GM21737 (cell line): Measurements from ENCODE around the gene PIGK.

Experiments
- ATAC-seq: cut with Tn5 transposase; IDR thresholded peaks from one replicate; pipeline ENCODE4 v1.9.1; 2021; ENCODE audit warnings: mild to moderate bottlenecking, moderate library complexity; ENCODE audit not compliant: unreplicated experiment

Gene PIGK

DNA sequence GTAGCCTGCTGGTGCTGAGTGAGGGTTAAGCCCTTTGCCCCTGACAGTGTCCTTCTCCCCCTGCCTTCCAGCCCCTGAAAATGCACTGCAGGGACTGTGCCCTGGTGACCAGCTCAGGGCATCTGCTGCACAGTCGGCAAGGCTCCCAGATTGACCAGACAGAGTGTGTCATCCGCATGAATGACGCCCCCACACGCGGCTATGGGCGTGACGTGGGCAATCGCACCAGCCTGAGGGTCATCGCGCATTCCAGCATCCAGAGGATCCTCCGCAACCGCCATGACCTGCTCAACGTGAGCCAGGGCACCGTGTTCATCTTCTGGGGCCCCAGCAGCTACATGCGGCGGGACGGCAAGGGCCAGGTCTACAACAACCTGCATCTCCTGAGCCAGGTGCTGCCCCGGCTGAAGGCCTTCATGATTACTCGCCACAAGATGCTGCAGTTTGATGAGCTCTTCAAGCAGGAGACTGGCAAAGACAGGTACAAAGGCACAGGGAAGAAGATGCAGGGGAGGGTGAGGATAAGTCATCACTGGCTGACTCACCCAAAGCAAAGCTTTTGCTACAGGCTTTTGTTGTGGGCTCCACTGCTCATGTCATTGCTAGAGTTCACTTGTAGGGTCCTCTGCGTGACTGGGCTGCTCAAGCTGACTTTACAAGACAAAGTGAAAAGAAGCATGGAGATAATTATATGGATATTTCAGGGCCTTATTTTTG is 174.9 kb downstream of the PIGK start:
- ATAC-seq = no peak

- no peak for ATAC-seq
Measured at GRCh38 chr1:77040826-77041225, 178.4 kb downstream of the PIGK start.

DNA sequence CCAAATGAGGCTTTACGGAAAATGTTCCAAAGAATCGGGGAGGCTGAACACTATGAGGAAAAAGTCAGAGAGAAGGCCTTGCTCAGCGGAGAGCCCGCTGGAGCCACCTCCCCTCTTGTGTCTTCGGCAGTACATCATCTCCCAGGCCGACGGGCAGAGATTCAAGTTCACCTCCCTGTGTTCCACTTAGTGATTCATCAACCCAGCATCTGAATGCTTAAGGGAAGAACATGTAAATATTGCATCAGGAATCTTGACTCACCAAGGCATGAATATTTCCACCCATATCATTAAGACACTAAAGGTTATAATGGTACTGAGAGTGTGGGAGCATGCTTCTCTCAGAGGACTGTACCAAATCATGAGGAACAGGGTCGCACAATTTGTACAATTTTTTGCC is 179.5 kb downstream of the PIGK start:
- no peak for ATAC-seq

- ATAC-seq = no peak
Measured at GRCh38 chr1:77039111-77039510, 180.1 kb downstream of the PIGK start.
